HG02759 (cell line): ENCODE results near the gene NME5.
"Not testable (repeated sequence)": the region's sequence is repeated elsewhere in the genome, so short reads cannot be mapped to it uniquely, and the experiment has no call there.

Source experiments
- ATAC-seq: cut with Tn5 transposase; IDR thresholded peaks from one replicate; pipeline ENCODE4 v1.9.1; 2021; ENCODE audit warnings: mild to moderate bottlenecking, moderate library complexity; ENCODE audit not compliant: unreplicated experiment

Gene NME5

DNA sequence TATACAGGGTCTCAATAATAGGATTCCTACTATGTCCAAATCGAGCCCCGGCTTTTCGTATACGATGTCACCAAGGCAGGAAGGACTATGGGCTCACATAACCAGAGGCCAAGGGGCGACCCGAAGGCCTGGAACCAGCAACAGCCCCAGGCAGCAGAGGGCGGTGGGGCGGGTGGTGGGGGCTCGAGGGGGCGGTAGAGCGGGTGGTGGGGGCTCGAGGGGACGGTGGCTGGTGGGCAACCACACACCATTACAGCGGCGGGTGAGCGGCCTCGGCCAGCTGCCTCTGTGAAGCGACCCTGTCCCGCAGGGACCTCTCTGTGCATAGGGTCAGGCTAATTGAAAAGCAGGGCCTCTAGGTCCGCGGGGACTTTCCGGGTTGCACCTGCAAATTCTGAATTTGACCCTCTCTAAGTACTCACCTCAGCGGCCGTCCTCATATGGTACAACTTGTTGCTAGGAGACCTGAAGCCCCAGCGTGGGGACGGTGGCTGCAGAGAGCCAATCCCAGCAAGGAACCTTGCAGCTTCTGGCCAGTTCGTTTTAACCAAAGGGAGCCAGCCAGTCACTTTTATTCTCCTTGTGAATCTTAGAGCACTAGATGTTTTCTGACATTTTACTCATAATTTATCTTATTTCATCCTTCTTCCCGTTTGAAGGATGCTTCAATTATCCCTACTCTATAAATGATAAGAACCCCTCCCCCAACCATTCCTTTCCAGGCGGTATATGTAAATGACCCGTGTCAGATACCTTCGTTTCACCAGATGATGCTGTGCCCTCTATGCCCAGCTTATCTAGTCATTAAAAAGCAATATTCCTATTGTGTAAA lies at the start of gene NME5:
Gene NME5, minus strand, starts transcription at position 480 of the 832 bp plus-strand sequence. CDS start 648 bp downstream, outside the sequence.
- ATAC-seq: peak; percentile 78

DNA sequence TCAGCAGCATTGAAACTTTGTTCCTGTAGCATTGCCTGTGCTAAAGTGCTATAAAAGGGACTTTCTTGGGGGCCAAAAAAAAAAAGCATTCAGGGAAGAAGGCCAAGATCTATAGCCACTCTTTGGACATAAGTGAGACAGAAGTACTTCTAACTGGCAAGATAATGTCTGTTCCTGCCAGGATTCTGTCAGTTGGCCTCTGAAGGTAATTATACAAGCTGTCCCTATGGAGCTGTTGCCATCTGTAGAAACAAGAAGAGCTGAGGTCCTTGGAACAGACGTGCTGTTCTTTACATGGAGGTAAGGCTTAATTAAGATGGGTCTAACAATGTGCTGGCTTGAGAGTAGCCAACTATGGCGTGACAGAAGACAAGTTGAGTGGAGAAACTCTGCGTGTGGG lies 49.4 kb upstream of the NME5 start:
- ATAC-seq: no peak

DNA sequence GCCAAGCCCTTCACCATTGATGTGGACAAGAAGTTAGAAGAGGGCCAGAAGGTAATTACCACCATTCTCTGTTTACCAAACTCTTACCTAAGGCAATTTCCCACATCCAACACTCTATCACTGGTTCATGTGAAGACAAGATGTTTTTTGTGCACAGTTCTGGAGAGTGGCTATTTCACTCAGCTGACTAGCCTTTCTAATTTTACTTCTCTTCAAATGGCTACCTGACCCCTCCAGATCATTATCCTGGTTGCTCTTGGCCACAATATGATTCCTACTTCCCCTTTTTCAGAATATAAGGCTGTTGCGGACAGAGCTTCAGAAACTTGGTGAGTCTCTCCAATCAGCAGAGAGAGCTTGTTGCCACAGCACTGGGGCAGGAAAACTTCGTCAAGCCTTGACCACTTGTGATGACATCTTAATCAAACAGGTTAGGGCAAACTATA lies 46.8 kb upstream of the NME5 start:
- ATAC-seq: no peak

- ATAC-seq: no peak
Measured at GRCh38 chr5:138182808-138183207, 43.6 kb upstream of the NME5 start.

- ATAC-seq: no peak
Measured at GRCh38 chr5:138180841-138181240, 41.6 kb upstream of the NME5 start.

GRCh38 chr5:138180183-138180782 lies 41.1 kb upstream of the NME5 start:
- peak; percentile 26 for ATAC-seq

DNA sequence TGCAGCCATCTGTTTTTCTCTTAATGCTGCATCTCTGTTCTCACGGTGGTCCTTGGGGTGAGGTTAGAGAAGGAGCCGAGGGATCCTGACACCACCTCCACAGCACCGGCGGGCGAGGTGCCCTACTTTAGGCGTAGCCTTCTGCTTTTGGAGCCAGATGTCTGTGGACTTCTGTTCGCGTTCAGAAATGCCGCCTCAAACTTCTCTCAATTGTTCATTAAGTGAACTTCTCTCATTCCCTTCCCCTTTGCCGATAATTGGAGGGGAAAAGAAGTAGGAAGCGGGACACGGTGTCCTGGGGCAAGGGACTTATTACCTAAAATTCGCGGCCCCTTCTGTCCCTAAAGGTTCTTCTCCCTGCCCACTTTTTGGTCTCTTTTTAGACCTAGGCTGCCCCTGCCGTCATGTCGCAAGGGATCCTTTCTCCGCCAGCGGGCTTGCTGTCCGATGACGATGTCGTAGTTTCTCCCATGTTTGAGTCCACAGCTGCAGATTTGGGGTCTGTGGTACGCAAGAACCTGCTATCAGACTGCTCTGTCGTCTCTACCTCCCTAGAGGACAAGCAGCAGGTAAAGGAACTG lies 40.1 kb upstream of the NME5 start:
- no peak for ATAC-seq

- ATAC-seq: peak; percentile 89
Measured at GRCh38 chr5:138178516-138179276, 39.5 kb upstream of the NME5 start, which contains the start of the genes BRD8 and KIF20A. BRD8 (minus strand) TSS chr5:138178630; CDS start chr5:138178614, 16 bp downstream. KIF20A (plus strand) TSS chr5:138179112; CDS start chr5:138179681, 569 bp downstream.

GRCh38 chr5:138177941-138178515 lies 38.8 kb upstream of the NME5 start:
- no peak for ATAC-seq

- no peak for ATAC-seq
Measured at GRCh38 chr5:138170299-138170698, 31.1 kb upstream of the NME5 start.

GRCh38 chr5:138169124-138169523 lies 29.9 kb upstream of the NME5 start:
- ATAC-seq: no peak

DNA sequence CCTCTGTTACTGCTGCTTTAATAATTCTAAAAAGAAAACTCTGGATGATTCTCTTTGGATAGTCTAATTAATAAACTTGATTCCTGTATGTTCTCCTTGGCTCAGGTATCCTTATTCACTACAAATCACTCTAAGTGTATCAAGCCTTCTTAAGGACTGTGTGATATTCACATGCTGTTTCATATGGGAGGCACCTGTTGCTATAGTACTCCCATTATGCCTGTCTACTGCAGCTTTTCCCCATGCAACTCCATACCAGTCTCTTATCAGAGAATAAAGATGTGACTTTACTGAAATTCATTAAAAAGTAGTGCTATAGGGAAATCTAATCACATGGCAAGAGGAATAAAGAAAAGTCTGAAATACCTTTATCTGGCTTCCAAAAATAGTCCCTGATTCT lies 24.5 kb upstream of the NME5 start:
- ATAC-seq: no peak

GRCh38 chr5:138160706-138161105 lies 21.5 kb upstream of the NME5 start:
- ATAC-seq: no peak

DNA sequence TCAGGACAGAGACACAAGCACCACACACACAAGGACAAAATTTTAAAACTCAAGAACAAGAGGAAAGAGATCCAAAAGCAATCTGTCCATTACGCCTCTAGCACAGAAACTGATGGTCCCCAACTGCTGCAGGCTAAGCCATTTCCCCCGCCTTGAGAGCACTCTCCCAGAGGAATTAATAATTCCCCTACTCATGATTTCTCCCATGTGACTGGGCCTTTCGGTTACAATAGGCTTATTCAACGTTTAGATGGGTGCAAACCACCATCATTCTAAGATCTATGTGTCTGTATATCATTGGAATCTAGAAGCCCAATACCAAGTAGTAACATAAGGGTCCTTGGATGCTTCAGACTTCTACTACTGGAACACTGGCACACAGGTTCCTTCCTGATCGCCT lies 20.4 kb upstream of the NME5 start:
- ATAC-seq: no peak

- ATAC-seq: no peak
Measured at GRCh38 chr5:138157626-138158025, 18.4 kb upstream of the NME5 start.

- not testable (repeated sequence) for ATAC-seq
Measured at GRCh38 chr5:138155977-138156376, 16.7 kb upstream of the NME5 start.

DNA sequence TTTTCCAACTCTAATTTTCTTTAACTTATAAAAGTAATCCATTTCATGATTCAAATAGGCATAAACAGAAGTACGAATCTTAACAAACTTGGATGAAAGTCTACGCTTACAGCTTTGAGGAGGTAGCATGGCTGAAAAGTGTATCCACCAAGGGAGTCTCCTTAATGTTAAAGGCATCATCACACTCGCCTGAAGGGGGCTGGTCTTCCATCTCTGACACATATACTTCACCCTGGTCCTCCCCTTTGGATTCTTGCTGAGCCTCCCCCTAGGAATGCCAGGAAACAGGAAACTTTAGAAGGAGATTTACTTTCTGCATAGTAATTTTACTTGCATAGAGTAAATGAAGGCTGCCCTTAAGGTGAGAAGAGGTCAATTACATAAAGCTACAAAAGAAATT lies 10.3 kb upstream of the NME5 start:
- ATAC-seq: no peak

GRCh38 chr5:138148811-138149210 lies 9.6 kb upstream of the NME5 start:
- ATAC-seq: no peak

DNA sequence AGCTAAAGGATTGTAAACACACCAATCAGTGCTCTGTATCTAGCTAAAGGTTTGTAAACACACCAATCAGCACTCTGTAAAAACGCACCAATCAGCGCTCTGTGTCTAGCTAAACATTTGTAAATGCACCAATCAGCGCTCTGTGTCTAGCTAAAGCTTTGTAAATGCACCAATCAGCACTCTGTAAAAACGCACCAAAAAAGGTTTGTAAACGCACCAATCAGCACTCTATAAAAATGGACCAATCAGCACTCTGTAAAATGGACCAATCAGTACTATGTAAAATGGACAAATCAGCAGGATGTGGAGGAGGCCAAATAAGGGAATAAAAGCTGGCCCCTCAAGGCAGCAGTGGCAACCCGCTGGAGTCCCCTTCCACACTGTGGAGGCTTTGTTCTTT lies 4.3 kb upstream of the NME5 start:
- not testable (repeated sequence) for ATAC-seq

GRCh38 chr5:138141734-138142133 lies 2.5 kb upstream of the NME5 start:
- ATAC-seq: no peak

- no peak for ATAC-seq
Measured at GRCh38 chr5:138140268-138140667, 1.0 kb upstream of the NME5 start.
